H1 (cell line): ENCODE data around the gene TGFB1. TPM values are rescaled to one million over a fixed set of nuclear protein-coding genes. Genes with fewer than 3 reads are reported as not detected.

Experiments used
- CTCF ChIA-PET: fragments of 300-600 bp; sonication (Branson Sonifier 250); formaldehyde crosslinking; loops from one replicate; lab custom pipeline; 2021; ENCODE audit not compliant: partially characterized antibody; lab: Charles Lee
- POLR2A ChIA-PET: fragments of 300-600 bp; sonication (Branson Sonifier 250); formaldehyde crosslinking; loops from one replicate; lab custom pipeline; 2021; ENCODE audit warnings: inconsistent platforms; ENCODE audit not compliant: partially characterized antibody; lab: Charles Lee
- DNase-seq, 2 experiments: peaks; one replicate each; pipeline versions ENCODE4 v3.0.0 to v3.0.0-alpha.2; 2010 to 2022; ENCODE audit warnings: low spot score in 2 of 2, low read depth in 1 of 2, mixed read lengths in 1 of 2
- FAIRE-seq: peaks from 2 replicates; lab custom pipeline; 2011; peaks lifted over from hg19 to GRCh38; lab: Jason Lieb, UNC
- H2AFZ ChIP-seq: 2 replicates; pipeline ENCODE4 v1.8.1; 2012; ENCODE audit warnings: low read length, inconsistent platforms
- H2AK5ac ChIP-seq: 2 replicates; pipeline ENCODE4 v1.6.1; 2013; ENCODE audit warnings: low read depth, low read length
- H2BK120ac ChIP-seq: replicated peaks from 2 replicates; pipeline ENCODE3; 2013; ENCODE audit warnings: low read depth, low read length, inconsistent platforms
- H2BK12ac ChIP-seq: 2 replicates; pipeline ENCODE4 v1.6.1; 2013; ENCODE audit warnings: low read depth, low read length
- H2BK15ac ChIP-seq: 2 replicates; pipeline ENCODE4 v1.6.1; 2013; ENCODE audit warnings: low read length
- H2BK20ac ChIP-seq: 2 replicates; pipeline ENCODE4 v1.6.1; 2013; ENCODE audit warnings: low read length
- H2BK5ac ChIP-seq: 2 replicates; pipeline ENCODE4 v1.6.1; 2013; ENCODE audit warnings: low read depth, low read length
- H3K14ac ChIP-seq: 2 replicates; pipeline ENCODE4 v1.6.1; 2013; ENCODE audit warnings: inconsistent platforms; ENCODE audit not compliant: insufficient read length
- H3K18ac ChIP-seq: 2 replicates; pipeline ENCODE4 v1.6.1; 2013; ENCODE audit warnings: low read length; ENCODE audit errors: extremely low read depth
- H3K23ac ChIP-seq: 2 replicates; pipeline ENCODE4 v1.6.1; 2013; ENCODE audit warnings: inconsistent platforms; ENCODE audit not compliant: insufficient read length
- H3K23me2 ChIP-seq: 2 replicates; pipeline ENCODE4 v1.6.1; 2013; ENCODE audit warnings: low read depth, low read length
- H3K27ac ChIP-seq: 2 replicates; pipeline ENCODE4 v1.6.1; 2011; ENCODE audit warnings: low read depth, low read length, inconsistent platforms
- H3K27me3 ChIP-seq, 4 experiments: replicated peaks in 1 of 4; 1 replicate in 1 of 4; 2 replicates in 3 of 4; pipeline versions ENCODE4 v1.6.1 to v1.8.1; 2011 to 2013; ENCODE audit warnings: low read length in 3 of 4, mild to moderate bottlenecking in 3 of 4, inconsistent platforms in 2 of 4, mixed read lengths in 2 of 4, moderate library complexity in 1 of 4; ENCODE audit not compliant: control insufficient read depth in 3 of 4, insufficient read depth in 3 of 4; ENCODE audit errors: extremely low read depth in 1 of 4
- H3K36me3 ChIP-seq, 4 experiments: 2 replicates each; pipeline versions ENCODE4 v1.6.1 to v1.8.1; 2011 to 2013; ENCODE audit warnings: mild to moderate bottlenecking in 4 of 4, low read length in 3 of 4, moderate library complexity in 2 of 4, control low read depth in 1 of 4, inconsistent platforms in 1 of 4; ENCODE audit not compliant: insufficient read depth in 4 of 4, control insufficient read depth in 2 of 4
- H3K4ac ChIP-seq: replicated peaks from 2 replicates; pipeline ENCODE3; 2013; ENCODE audit warnings: low read length, low read depth, mixed read lengths, inconsistent platforms; ENCODE audit not compliant: insufficient read length
- H3K4me1 ChIP-seq, 4 experiments: replicated peaks in 1 of 4; 1 replicate in 1 of 4; 2 replicates in 3 of 4; pipeline versions ENCODE4 v1.6.1 to v1.8.1; 2011 to 2013; ENCODE audit warnings: low read length in 3 of 4, inconsistent platforms in 2 of 4, mixed read lengths in 1 of 4; ENCODE audit not compliant: insufficient read depth in 4 of 4, control insufficient read depth in 3 of 4
- H3K4me2 ChIP-seq, 2 experiments: 2 replicates each; pipeline versions ENCODE4 v1.6.1 to v1.8.1; 2011 to 2013; ENCODE audit warnings: low read depth in 2 of 2, low read length in 2 of 2, control low read depth in 1 of 2, inconsistent platforms in 1 of 2, mild to moderate bottlenecking in 1 of 2; ENCODE audit not compliant: insufficient read depth in 1 of 2
- H3K4me3 ChIP-seq, 4 experiments: fragments of 200-600, 300-600 bp in 1 of 4; sonication (generic), shearing (Covaris generic), sonication (Bioruptor Twin) in 1 of 4; 2 replicates each; pipeline versions ENCODE4 v1.5.1 to v1.8.1; 2011 to 2016; ENCODE audit warnings: low read length in 4 of 4, low read depth in 3 of 4, control low read depth in 2 of 4, inconsistent platforms in 2 of 4, mild to moderate bottlenecking in 2 of 4, mixed read lengths in 1 of 4, moderate library complexity in 1 of 4; ENCODE audit not compliant: insufficient read depth in 2 of 4; ENCODE audit errors: extremely low read depth in 1 of 4
- H3K56ac ChIP-seq: replicated peaks from 2 replicates; pipeline ENCODE3; 2013; ENCODE audit warnings: low read depth, mild to moderate bottlenecking, mixed read lengths, low read length, inconsistent platforms; ENCODE audit not compliant: insufficient read length
- H3K79me1 ChIP-seq: 2 replicates; pipeline ENCODE4 v1.6.1; 2013; ENCODE audit warnings: low read depth, low read length, control low read depth
- H3K79me2 ChIP-seq, 2 experiments: 2 replicates each; pipeline versions ENCODE4 v1.6.1 to v1.8.1; 2012 to 2013; ENCODE audit warnings: low read length in 2 of 2, mild to moderate bottlenecking in 2 of 2, inconsistent platforms in 1 of 2; ENCODE audit not compliant: insufficient read depth in 2 of 2, control insufficient read depth in 1 of 2
- H3K9ac ChIP-seq, 4 experiments: replicated peaks in 1 of 4; 1 replicate in 1 of 4; 2 replicates in 3 of 4; pipeline versions ENCODE4 v1.6.1 to v1.8.1; 2011 to 2013; ENCODE audit warnings: low read depth in 3 of 4, low read length in 3 of 4, control low read depth in 2 of 4, mild to moderate bottlenecking in 2 of 4, moderate library complexity in 2 of 4, inconsistent platforms in 1 of 4; ENCODE audit errors: extremely low read depth in 1 of 4
- H3K9me3 ChIP-seq, 2 experiments: 2 replicates each; pipeline versions ENCODE4 v1.6.1 to v1.8.1; 2012 to 2013; ENCODE audit warnings: mild to moderate bottlenecking in 2 of 2, moderate library complexity in 2 of 2, control low read depth in 1 of 2, inconsistent platforms in 1 of 2, low read depth in 1 of 2, low read length in 1 of 2, mixed read lengths in 1 of 2; ENCODE audit not compliant: insufficient read depth in 2 of 2
- H4K20me1 ChIP-seq, 2 experiments: replicated peaks in 1 of 2; 2 replicates each; pipeline versions ENCODE3 to v1.8.1; 2011 to 2013; ENCODE audit warnings: inconsistent platforms in 2 of 2, low read length in 2 of 2, mild to moderate bottlenecking in 1 of 2; ENCODE audit not compliant: insufficient read depth in 2 of 2, control insufficient read depth in 1 of 2
- H4K5ac ChIP-seq: 2 replicates; pipeline ENCODE4 v1.6.1; 2013; ENCODE audit warnings: low read length, low read depth, mixed read lengths, inconsistent platforms; ENCODE audit not compliant: insufficient read length
- H4K8ac ChIP-seq: 2 replicates; pipeline ENCODE4 v1.8.0; 2013; ENCODE audit warnings: mild to moderate bottlenecking, moderate library complexity, low read length, inconsistent platforms; ENCODE audit not compliant: insufficient read depth; ENCODE audit errors: extremely low read depth
- H4K91ac ChIP-seq: replicated peaks from 2 replicates; pipeline ENCODE3; 2013; ENCODE audit warnings: low read length, mixed read lengths, inconsistent platforms; ENCODE audit not compliant: insufficient read length
- BRCA1 ChIP-seq: IDR thresholded peaks from 2 replicates; pipeline ENCODE4 v1.6.1; 2012; ENCODE audit warnings: low read depth, low read length, improper control_type of control experiment
- CTCF ChIP-seq, 3 experiments: IDR thresholded peaks; 1 replicate in 2 of 3; 2 replicates in 1 of 3; pipeline versions ENCODE4 v1.5.1 to v1.6.1; 2011; ENCODE audit warnings: low read length in 3 of 3, mild to moderate bottlenecking in 3 of 3, inconsistent platforms in 2 of 3, low read depth in 1 of 3, moderate library complexity in 1 of 3; ENCODE audit not compliant: insufficient read depth in 1 of 3; ENCODE audit errors: control extremely low read depth in 1 of 3
- EZH2 ChIP-seq: fragments of 200-600 bp; sonication (generic); IDR thresholded peaks from 2 replicates; pipeline ENCODE4 v1.7.1; 2012; ENCODE audit warnings: low read depth, mild to moderate bottlenecking, moderate library complexity, low read length, inconsistent platforms; ENCODE audit not compliant: severe bottlenecking
- NANOG ChIP-seq: IDR thresholded peaks from 2 replicates; pipeline ENCODE4 v1.6.1; 2011; ENCODE audit warnings: low read length, low read depth, mild to moderate bottlenecking, inconsistent platforms; ENCODE audit not compliant: insufficient read depth, poor library complexity, severe bottlenecking
- PHF8 ChIP-seq: fragments of 200-600 bp; sonication (generic); conservative IDR thresholded peaks from 2 replicates; pipeline ENCODE4 v1.7.1; 2012; ENCODE audit warnings: low read depth, mild to moderate bottlenecking, inconsistent platforms, low read length, moderate library complexity
- SIN3A ChIP-seq, 2 experiments: IDR thresholded peaks in 1 of 2; conservative IDR thresholded peaks in 1 of 2; 2 replicates each; pipeline ENCODE4 v1.6.1; 2011 to 2012; ENCODE audit warnings: low read length in 2 of 2, improper control_type of control experiment in 1 of 2, low read depth in 1 of 2, mild to moderate bottlenecking in 1 of 2
- SUZ12 ChIP-seq: fragments of 200-600 bp; sonication (generic); IDR thresholded peaks from 2 replicates; pipeline ENCODE4 v1.6.1; 2012; ENCODE audit warnings: mild to moderate bottlenecking, inconsistent platforms, low read length, moderate library complexity, mixed read lengths
- TCF12 ChIP-seq: IDR thresholded peaks from 2 replicates; pipeline ENCODE4 v1.6.1; 2011; ENCODE audit warnings: low read depth, mild to moderate bottlenecking, low read length
- WGBS, 2 experiments: shearing (Covaris generic) in 1 of 2; methylation state at CpG; one replicate each; pipeline versions ENCODE4 v1.1.6 to v1.1.7; 2013 to 2015; ENCODE audit warnings: low lambda C conversion rate in 2 of 2, mixed read lengths in 2 of 2, inconsistent platforms in 1 of 2, low coverage in 1 of 2, missing lambda C conversion rate in 1 of 2; ENCODE audit not compliant: insufficient replicate concordance in 2 of 2, insufficient coverage in 1 of 2, insufficient read length in 1 of 2; ENCODE audit errors: extremely low coverage in 1 of 2, missing lambda C conversion rate in 1 of 2; 5-methylcytosine and 5-hydroxymethylcytosine counted together
- polyA plus RNA-seq, 7 experiments: library from polyadenylated mRNA; depleted of rRNA in 3 of 7; stranded (reverse) in 5 of 7; unstranded in 2 of 7; fragments of >200 nt in 5 of 7; fragments of 200-250 nt in 2 of 7; gene quantifications; 1 replicate in 5 of 7; 2 replicates in 1 of 7; 4 replicates in 1 of 7; pipeline versions ENCODE4 v1.2.1 to v1.2.3, GENCODE V29; 2011 to 2013; ENCODE audit warnings: missing spikeins in 2 of 7, mixed read lengths in 2 of 7
- total RNA-seq: library from RNA; stranded (reverse); fragmentation: NEBNext Ultra II Directional; extraction: Animal tissue kit (Norgen Biotek cat#: 25700); gene quantifications from 2 replicates; pipeline ENCODE4 v1.2.1, GENCODE V29; 2021

The TGFB1 gene
- total and polyA plus RNA-seq, 2 of the 8 experiments (the other 6 are each of a cell fraction or from before 2014, with no cell fraction given) = 1.7 to 10.6 TPM

- Histone ChIP-seq H4K20me1 (peaks cover 0 to 2% of the 10 kb centered on the region in 2 experiments), H4K8ac (no peak overlapping the region; the same call in 1 of the 2 replicates), H3K4me3 (peak overlapping the region; percentile 52 to 75 (median 70)), H3K4me2 (peak overlapping the region; percentile 88 to 92), H2AFZ (0 out of 2 replicates have a peak overlapping the region, but pooled peaks have one; percentile 27), H3K9me3 (no peaks in the 10 kb centered on the region), H2BK120ac (no peak overlapping the region), H3K27me3 (peaks cover 10 to 36% (median 28%) of the 10 kb centered on the region in 4 experiments), H4K91ac (peak overlapping the region; percentile 3), H3K4me1 (peaks cover 0 to 14% (median 4%) of the 10 kb centered on the region in 4 experiments; a peak in 5 of 7 replicates), H3K79me1 (no peaks in the 10 kb centered on the region), H2AK5ac (no peak overlapping the region), H3K79me2 (no peaks in the 10 kb centered on the region), H3K18ac (no peak overlapping the region; the same call in 1 of the 2 replicates), H3K27ac (no peak overlapping the region), H3K23ac (no peak overlapping the region), H3K4ac (no peak overlapping the region), H2BK12ac (peak overlapping the region; percentile 29; the same call in 1 of the 2 replicates), H3K23me2 (peaks cover 27% of the 10 kb centered on the region), H3K36me3 (no peaks in the 10 kb centered on the region), H2BK5ac (no peak overlapping the region; the same call in 1 of the 2 replicates), H2BK20ac (no peak overlapping the region), H3K56ac (no peak overlapping the region), H3K9ac (no peak overlapping the region), H2BK15ac (no peak overlapping the region), H3K14ac (no peak overlapping the region), H4K5ac (no peak overlapping the region)
- FAIRE-seq = no peak
- ChIA-PET POLR2A (interaction anchor here (2.0 to 5.4 kb wide), 3 partner anchors 13 to 512 kb away, joined by 6 to 29 read pairs (median 7); partner anchors contain the start of gene B9D2), CTCF (interaction anchor here (1.0 to 8.0 kb wide), 4 partner anchors 9 to 50 kb away, joined by 3 to 33 read pairs (median 14); no protein-coding TSS in a partner anchor)
- no peak for DNase-seq
- WGBS, 2 experiments = 6% methylated on average over 20 of the region's 22 CpGs; no CpG with 5 or more reads in 1 of the 2 experiments
- TF ChIP-seq SIN3A (conservative IDR thresholded peaks at IDR 0.05 in 1 of 2, IDR thresholded peaks at IDR 0.05 in 1 of 2; ENCODE audit: low read depth in 1 of 2, low read length in 2 of 2) = 0 out of 4 replicates have a peak, but pooled peaks of 1 of the 2 experiments have one; percentile 25
- no peak for TF ChIP-seq TCF12
- TF ChIP-seq EZH2 = peak; percentile 41
- TF ChIP-seq BRCA1 = no peak
- no peak for TF ChIP-seq CTCF (IDR thresholded peaks at IDR 0.05; ENCODE audit: control extremely low read depth in 1 of 3, insufficient read depth in 1 of 3, low read depth in 1 of 3, low read length in 3 of 3)
- no peak for TF ChIP-seq NANOG
- peak; percentile 64; the same call in 1 of the 2 replicates for TF ChIP-seq SUZ12
- TF ChIP-seq PHF8 = no peak
Observed at GRCh38 chr19:41350735-41351338, 2.9 kb downstream of the TGFB1 start.
